WERI-Rb-1 (cell line): ENCODE measurements around the gene CCDC13.

Experiments
- DNase-seq: peaks from one replicate; pipeline ENCODE4 v3.0.0-alpha.2; 2020
- H3K27ac ChIP-seq: fragments of 250-450 bp; sonication (Bioruptor Pico); 2 replicates; pipeline ENCODE4 v1.5.1; 2020; ENCODE audit warnings: mild to moderate bottlenecking, moderate library complexity
- H3K27me3 ChIP-seq: fragments of 250-450 bp; sonication (Bioruptor Pico); 2 replicates; pipeline ENCODE4 v1.5.1; 2021; ENCODE audit warnings: mild to moderate bottlenecking, low read depth, moderate library complexity; ENCODE audit not compliant: insufficient read depth, severe bottlenecking
- H3K36me3 ChIP-seq: fragments of 250-450 bp; sonication (Bioruptor Pico); 2 replicates; pipeline ENCODE4 v1.5.1; 2020; ENCODE audit warnings: mild to moderate bottlenecking, moderate library complexity
- H3K4me3 ChIP-seq: 2 replicates; pipeline ENCODE4 v1.5.1; 2011; ENCODE audit warnings: low read depth, mild to moderate bottlenecking, control low read depth, low read length
- H3K9me3 ChIP-seq: fragments of 250-450 bp; sonication (Bioruptor Pico); 2 replicates; pipeline ENCODE4 v1.5.1; 2021; ENCODE audit warnings: mild to moderate bottlenecking, moderate library complexity; ENCODE audit not compliant: severe bottlenecking
- CTCF ChIP-seq: IDR thresholded peaks from 2 replicates; pipeline ENCODE4 v1.5.1; 2011; ENCODE audit warnings: low read depth, mild to moderate bottlenecking, control low read depth, inconsistent platforms, low read length

CCDC13 gene

GRCh38 chr3:42751609-42752008, 21.4 kb downstream of the CCDC13 start:
- Histone ChIP-seq H3K36me3 (no peaks in the 10 kb centered on the region), H3K27me3 (no peaks in the 10 kb centered on the region), H3K4me3 (no peak overlapping the region), H3K27ac (no peak overlapping the region), H3K9me3 (no peaks in the 10 kb centered on the region)
- no peak for DNase-seq
- TF ChIP-seq CTCF: no peak

- no peak for DNase-seq
- no peak for TF ChIP-seq CTCF
Measured at GRCh38 chr3:42750834-42751233, 22.2 kb downstream of the CCDC13 start.

GRCh38 chr3:42749753-42750231, 23.3 kb downstream of the CCDC13 start:
- no peaks in the 10 kb centered on the region for H3K27me3 ChIP-seq
- peak; percentile 69 for TF ChIP-seq CTCF
- no peak overlapping the region for H3K27ac ChIP-seq
- DNase-seq: no peak
- H3K4me3 ChIP-seq: no peak overlapping the region
- H3K36me3 ChIP-seq: no peaks in the 10 kb centered on the region
- H3K9me3 ChIP-seq: no peaks in the 10 kb centered on the region

More at GRCh38 chr3:42750834-42751233, 22.2 kb downstream of the CCDC13 start:
- no peaks in the 10 kb centered on the region for H3K9me3 ChIP-seq
- no peaks in the 10 kb centered on the region for H3K36me3 ChIP-seq
- H3K4me3 ChIP-seq: no peak overlapping the region
- no peak overlapping the region for H3K27ac ChIP-seq
- H3K27me3 ChIP-seq: no peaks in the 10 kb centered on the region

- Histone ChIP-seq H3K9me3 (no peaks in the 10 kb centered on the region), H3K27ac (no peak overlapping the region)
- no peak for TF ChIP-seq CTCF
Measured at GRCh38 chr3:42749025-42749752, 23.9 kb downstream of the CCDC13 start.

GRCh38 chr3:42747581-42747980, 25.5 kb downstream of the CCDC13 start:
- Histone ChIP-seq H3K36me3 (no peaks in the 10 kb centered on the region), H3K9me3 (no peaks in the 10 kb centered on the region), H3K27me3 (no peaks in the 10 kb centered on the region), H3K27ac (no peak overlapping the region), H3K4me3 (no peak overlapping the region)
- DNase-seq: no peak
- TF ChIP-seq CTCF: no peak

More at GRCh38 chr3:42749025-42749752, 23.9 kb downstream of the CCDC13 start:
- DNase-seq: no peak
- no peaks in the 10 kb centered on the region for H3K36me3 ChIP-seq
- no peaks in the 10 kb centered on the region for H3K27me3 ChIP-seq
- H3K4me3 ChIP-seq: no peak overlapping the region
